Endothelial cell of umbilical vein (primary cell): ENCODE results near the gene MED15. TPM values are rescaled to one million over a fixed set of nuclear protein-coding genes. Genes with fewer than 3 reads are reported as not detected.

ENCODE experiments used
- BruUV-seq: library from RNA; stranded (reverse); fragments of 400-500 nt; replicated peaks from 2 replicates; lab custom pipeline; 2021; lab: Mats Ljungman, UMichigan
- CTCF ChIA-PET: fragments of 300-600, 350-600 bp; sonication (Branson Sonifier 250); formaldehyde crosslinking; loops from one replicate; lab custom pipeline; 2021; ENCODE audit warnings: antibody characterized with exemption, inconsistent platforms; lab: Charles Lee
- POLR2A ChIA-PET: fragments of 300-600, 350-600 bp; sonication (Branson Sonifier 250); formaldehyde crosslinking; loops from one replicate; lab custom pipeline; 2021; ENCODE audit warnings: antibody characterized with exemption, inconsistent platforms; lab: Charles Lee
- DNase-seq: peaks from one replicate; pipeline ENCODE4 v3.0.0-alpha.2; 2011; ENCODE audit warnings: low read depth, low spot score
- FAIRE-seq: peaks from 2 replicates; lab custom pipeline; 2011; peaks lifted over from hg19 to GRCh38; lab: Jason Lieb, UNC
- H2AFZ ChIP-seq: 2 replicates; pipeline ENCODE4 v1.6.0; 2012; ENCODE audit warnings: low read depth, low read length, control low read depth, inconsistent platforms
- H3K27ac ChIP-seq: 2 replicates; pipeline ENCODE4 v1.5.1; 2011; ENCODE audit warnings: low read depth, mild to moderate bottlenecking, control low read depth, low read length, moderate library complexity; ENCODE audit not compliant: insufficient read depth
- H3K27me3 ChIP-seq, 2 experiments: 2 replicates each; pipeline versions ENCODE4 v1.6.0 to v1.6.1; 2011; ENCODE audit warnings: low read length in 2 of 2, mixed read lengths in 1 of 2; ENCODE audit not compliant: control insufficient read depth in 2 of 2, insufficient read depth in 2 of 2
- H3K36me3 ChIP-seq, 2 experiments: 2 replicates in 1 of 2; 3 replicates in 1 of 2; pipeline ENCODE4 v1.5.1; 2011; ENCODE audit warnings: low read length in 2 of 2, mild to moderate bottlenecking in 1 of 2, moderate library complexity in 1 of 2; ENCODE audit not compliant: control insufficient read depth in 2 of 2, insufficient read depth in 2 of 2; ENCODE audit errors: extremely low read depth in 1 of 2
- H3K4me1 ChIP-seq: 3 replicates; pipeline ENCODE4 v1.5.1; 2011; ENCODE audit warnings: mild to moderate bottlenecking, low read length; ENCODE audit not compliant: control insufficient read depth, insufficient read depth; ENCODE audit errors: extremely low read depth
- H3K4me2 ChIP-seq: 2 replicates; pipeline ENCODE4 v1.6.1; 2011; ENCODE audit warnings: low read length, control low read depth, mixed read lengths; ENCODE audit not compliant: insufficient read depth
- H3K4me3 ChIP-seq, 3 experiments: fragments of 200-600 bp in 1 of 3; sonication (generic), shearing (Covaris generic) in 1 of 3; replicated peaks in 1 of 3; 2 replicates each; pipeline ENCODE4 v1.5.1; 2011 to 2016; ENCODE audit warnings: control low read depth in 3 of 3, low read length in 3 of 3, mild to moderate bottlenecking in 2 of 3, inconsistent platforms in 1 of 3, low read depth in 1 of 3, moderate library complexity in 1 of 3; ENCODE audit not compliant: insufficient read depth in 1 of 3
- H3K79me2 ChIP-seq: 2 replicates; pipeline ENCODE4 v1.6.0; 2012; ENCODE audit warnings: low read length, inconsistent platforms; ENCODE audit not compliant: control insufficient read depth, insufficient read depth
- H3K9ac ChIP-seq: replicated peaks from 2 replicates; pipeline ENCODE3; 2011; ENCODE audit warnings: low read length, control low read depth; ENCODE audit not compliant: insufficient read depth; ENCODE audit errors: extremely low read depth
- H3K9me1 ChIP-seq: replicated peaks from 3 replicates; pipeline ENCODE4 v1.6.0; 2011; ENCODE audit warnings: mild to moderate bottlenecking, low read length; ENCODE audit not compliant: control insufficient read depth, insufficient read depth; ENCODE audit errors: extremely low read depth
- H3K9me3 ChIP-seq: replicated peaks from 2 replicates; pipeline ENCODE4 v1.5.1; 2012; ENCODE audit warnings: low read length, inconsistent platforms; ENCODE audit not compliant: control insufficient read depth, insufficient read depth
- H4K20me1 ChIP-seq: replicated peaks from 2 replicates; pipeline ENCODE3; 2011; ENCODE audit warnings: mild to moderate bottlenecking, low read length; ENCODE audit not compliant: control insufficient read depth, insufficient read depth; ENCODE audit errors: extremely low read depth
- CTCF ChIP-seq, 2 donors: IDR thresholded peaks; 1 replicate in 1 of 2; 2 replicates in 1 of 2; pipeline ENCODE4 v1.5.1; 2011; ENCODE audit warnings: low read length in 2 of 2, mild to moderate bottlenecking in 2 of 2, moderate library complexity in 2 of 2, control low read depth in 1 of 2, inconsistent platforms in 1 of 2, low read depth in 1 of 2; ENCODE audit not compliant: insufficient read depth in 1 of 2; ENCODE audit errors: extremely low read depth in 1 of 2
- EZH2 ChIP-seq: IDR thresholded peaks from 2 replicates; pipeline ENCODE4 v1.6.1; 2012; ENCODE audit warnings: borderline replicate concordance, low read depth, mild to moderate bottlenecking, moderate library complexity, low read length, inconsistent platforms; ENCODE audit not compliant: severe bottlenecking
- FOS ChIP-seq: IDR thresholded peaks from 2 replicates; pipeline ENCODE4 v1.6.1; 2011; ENCODE audit warnings: mild to moderate bottlenecking, low read length, moderate library complexity, borderline replicate concordance; ENCODE audit not compliant: insufficient read depth
- GATA2 ChIP-seq: IDR thresholded peaks from 2 replicates; pipeline ENCODE4 v1.7.0; 2011; ENCODE audit warnings: low read depth, mild to moderate bottlenecking, moderate library complexity, mixed read lengths, low read length; ENCODE audit not compliant: insufficient read length, insufficient read depth
- JUN ChIP-seq: IDR thresholded peaks from 2 replicates; pipeline ENCODE4 v1.6.1; 2011; ENCODE audit warnings: borderline replicate concordance, low read depth; ENCODE audit not compliant: insufficient read length, insufficient read depth
- MYC ChIP-seq: IDR thresholded peaks from one replicate; pipeline ENCODE4 v1.6.1; 2011; ENCODE audit warnings: mild to moderate bottlenecking, low read depth, low read length
- POLR2A ChIP-seq: IDR thresholded peaks from 2 replicates; pipeline ENCODE4 v1.6.1; 2012; ENCODE audit warnings: low read depth, mild to moderate bottlenecking, control low read depth, low read length
- POLR2AphosphoS5 ChIP-seq: IDR thresholded peaks from 2 replicates; pipeline ENCODE4 v1.6.1; 2012; ENCODE audit warnings: low read depth, mild to moderate bottlenecking, control low read depth, low read length, moderate library complexity; ENCODE audit not compliant: insufficient read depth
- dilution Hi-C: fragments of 300-500 bp; cut with MboI; formaldehyde crosslinking; loops from one replicate; pipeline ENCODE4 v1.15.0; 2019; ENCODE audit warnings: low sequenced_read_pairs; ENCODE audit not compliant: extremely low pct_ligation_motif_present
- intact Hi-C: fragments of 100-400 bp; cut with micrococcal nuclease; formaldehyde crosslinking; loops from one replicate; pipeline ENCODE4 v1.10.0; 2022
- polyA plus RNA-seq, 4 experiments: library from polyadenylated mRNA; depleted of rRNA in 3 of 4; stranded (reverse) in 3 of 4; unstranded in 1 of 4; fragments of >200 nt; gene quantifications; 2 replicates each; pipeline versions ENCODE4 v1.2.1 to v1.2.3, GENCODE V29; 2011 to 2012; ENCODE audit warnings: missing spikeins in 1 of 4
- total RNA-seq: library from RNA; stranded (reverse); gene quantifications from 2 replicates; pipeline ENCODE4 v1.2.3, GENCODE V29; 2021
- TF ChIP-seq, protein P1 (sequence below): IDR thresholded peaks from 2 replicates; pipeline ENCODE4 v1.6.1; 2011; ENCODE audit not compliant: insufficient read depth, insufficient read length

Gene MED15
- total and polyA plus RNA-seq, 2 donors (not counting 3 experiments of a cell fraction or from before 2014, with no cell fraction given) = 68.1 to 138 TPM

DNA sequence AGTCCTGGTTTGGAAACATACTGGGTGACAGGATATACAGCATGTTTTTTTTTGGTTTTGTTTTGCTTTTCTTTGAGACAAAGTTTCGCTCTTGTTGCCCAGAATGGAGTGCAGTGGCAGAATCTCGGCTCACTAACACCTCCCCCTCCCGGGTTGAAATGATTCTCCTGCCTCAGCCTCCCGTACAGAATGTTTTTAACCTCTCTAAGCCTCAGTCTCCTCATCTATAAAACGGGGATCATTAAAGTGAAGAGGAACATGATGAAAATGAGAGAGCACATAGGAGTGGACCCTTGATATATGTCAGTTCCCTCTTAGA lies 41.7 kb upstream of the MED15 start:
- CTCF ChIA-PET = no interaction called here
- no peak overlapping the region for H3K4me3 ChIP-seq
- H3K4me2 ChIP-seq = no peak overlapping the region
- no TSS peak for BruUV-seq
- no peak for FAIRE-seq
- TF ChIP-seq, protein P1, sequence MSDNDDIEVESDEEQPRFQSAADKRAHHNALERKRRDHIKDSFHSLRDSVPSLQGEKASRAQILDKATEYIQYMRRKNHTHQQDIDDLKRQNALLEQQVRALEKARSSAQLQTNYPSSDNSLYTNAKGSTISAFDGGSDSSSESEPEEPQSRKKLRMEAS = no peak
- TF ChIP-seq GATA2 = no peak
- no peak for TF ChIP-seq JUN
- no peak for TF ChIP-seq EZH2
- no peak for TF ChIP-seq FOS
- TF ChIP-seq MYC = no peak
- no peak for TF ChIP-seq CTCF (IDR thresholded peaks at IDR 0.05; ENCODE audit: extremely low read depth in 1 of 2, insufficient read depth in 1 of 2, low read depth in 1 of 2, low read length in 2 of 2)
- no peak for TF ChIP-seq POLR2AphosphoS5
- no peak for TF ChIP-seq POLR2A
- H3K9ac ChIP-seq = no peak overlapping the region
- dilution Hi-C loops = no loop called here
- no peaks in the 10 kb centered on the region for H3K9me1 ChIP-seq
- H3K27me3 ChIP-seq = no peaks in the 10 kb centered on the region
- H3K36me3 ChIP-seq = peaks cover 0 to 7% of the 10 kb centered on the region in 2 experiments
- H4K20me1 ChIP-seq = no peaks in the 10 kb centered on the region
- no peaks in the 10 kb centered on the region for H3K9me3 ChIP-seq
- H3K4me1 ChIP-seq = no peaks in the 10 kb centered on the region
- intact Hi-C loops = no loop called here
- POLR2A ChIA-PET = no interaction called here
- H2AFZ ChIP-seq = no peak overlapping the region
- no peak overlapping the region for H3K27ac ChIP-seq
- no peak for DNase-seq
- H3K79me2 ChIP-seq = no peaks in the 10 kb centered on the region
